Ascending aorta (tissue), 2 donors: ENCODE data around the gene RGMB. TPM values are rescaled to one million over a fixed set of nuclear protein-coding genes. Genes with fewer than 3 reads are reported as not detected.
A peak's percentile ranks its signal among the peaks of the same experiment; 100 is the strongest.

ENCODE experiments used
- DNase-seq, 2 donors: peaks; one replicate each; pipeline ENCODE4 v3.0.0-alpha.2; 2019; ENCODE audit warnings: low spot score in 2 of 2
- H3K27ac ChIP-seq, 2 donors: fragments of 200-600 bp; sonication (generic); one replicate each; pipeline ENCODE4 v1.5.1; 2016 to 2017; ENCODE audit warnings: mild to moderate bottlenecking in 1 of 2
- H3K27me3 ChIP-seq: fragments of 200-600 bp; sonication (generic); one replicate; pipeline ENCODE4 v1.5.1; 2017
- H3K36me3 ChIP-seq, 2 donors: fragments of 200-600 bp; sonication (generic); one replicate each; pipeline ENCODE4 v1.5.1; 2016
- H3K4me1 ChIP-seq, 2 donors: fragments of 200-600 bp; sonication (generic); one replicate each; pipeline ENCODE4 v1.5.1; 2016 to 2017; ENCODE audit warnings: mild to moderate bottlenecking in 1 of 2
- H3K4me3 ChIP-seq, 2 donors: fragments of 200-600 bp; sonication (generic); one replicate each; pipeline ENCODE4 v1.5.1; 2016 to 2017; ENCODE audit warnings: mild to moderate bottlenecking in 1 of 2
- H3K9me3 ChIP-seq, 2 donors: fragments of 200-600 bp; sonication (generic); one replicate each; pipeline ENCODE4 v1.5.1; 2016
- intact Hi-C: fragments of 100-400 bp; cut with DNase I; formaldehyde crosslinking; loops from one replicate; pipeline ENCODE4 v1.15.1; 2023
- total RNA-seq: library from RNA; depleted of rRNA; stranded (reverse); fragments of >200 nt; gene quantifications from one replicate; pipeline ENCODE4 v1.1.0, GENCODE V29; 2016
- TF ChIP-seq, protein P1 (sequence below), 3 experiments: fragments of 200-600 bp in 2 of 3; fragments of 450-650 bp in 1 of 3; sonication (generic) in 2 of 3; IDR thresholded peaks; one replicate each; pipeline ENCODE4 v1.5.1; 2016 to 2019; ENCODE audit warnings: antibody characterized with exemption in 3 of 3, mild to moderate bottlenecking in 1 of 3, moderate library complexity in 1 of 3

The RGMB gene, protein sequence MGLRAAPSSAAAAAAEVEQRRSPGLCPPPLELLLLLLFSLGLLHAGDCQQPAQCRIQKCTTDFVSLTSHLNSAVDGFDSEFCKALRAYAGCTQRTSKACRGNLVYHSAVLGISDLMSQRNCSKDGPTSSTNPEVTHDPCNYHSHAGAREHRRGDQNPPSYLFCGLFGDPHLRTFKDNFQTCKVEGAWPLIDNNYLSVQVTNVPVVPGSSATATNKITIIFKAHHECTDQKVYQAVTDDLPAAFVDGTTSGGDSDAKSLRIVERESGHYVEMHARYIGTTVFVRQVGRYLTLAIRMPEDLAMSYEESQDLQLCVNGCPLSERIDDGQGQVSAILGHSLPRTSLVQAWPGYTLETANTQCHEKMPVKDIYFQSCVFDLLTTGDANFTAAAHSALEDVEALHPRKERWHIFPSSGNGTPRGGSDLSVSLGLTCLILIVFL
- 20.9 TPM for total RNA-seq

DNA sequence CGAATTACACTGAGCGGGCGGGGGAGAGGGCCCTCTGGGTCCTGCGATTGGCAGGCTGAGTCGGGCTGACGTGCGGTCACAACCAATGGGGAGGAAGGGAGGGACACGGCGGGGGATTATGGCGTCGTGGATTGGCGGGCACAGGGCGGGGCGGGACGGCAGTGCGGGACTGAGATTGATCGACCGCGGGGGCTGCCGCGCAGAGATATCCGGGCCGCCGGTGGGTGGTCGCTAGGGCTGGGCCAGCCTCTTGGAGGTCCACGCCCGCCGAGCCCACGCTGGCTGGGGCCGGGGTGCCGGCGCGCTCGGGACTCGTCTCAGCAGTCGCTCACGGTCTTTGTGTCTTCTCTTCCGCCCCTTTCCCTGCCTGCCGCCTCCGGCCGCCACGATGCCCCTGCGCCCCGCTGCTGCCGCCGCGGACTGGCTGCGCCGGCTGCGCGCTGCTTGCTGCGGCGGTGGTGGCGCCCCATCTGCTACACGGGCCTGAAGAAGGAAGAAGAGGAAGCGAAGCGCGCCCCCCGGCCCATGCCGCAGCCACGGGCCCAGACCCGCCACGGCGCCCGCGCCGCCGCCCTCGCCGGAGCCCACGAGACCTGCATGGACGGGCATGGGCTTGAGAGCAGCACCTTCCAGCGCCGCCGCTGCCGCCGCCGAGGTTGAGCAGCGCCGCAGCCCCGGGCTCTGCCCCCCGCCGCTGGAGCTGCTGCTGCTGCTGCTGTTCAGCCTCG lies at the start of gene RGMB:
RGMB (plus strand) TSS at position 200 of the 728 bp plus-strand sequence; CDS start at position 608, 408 bp downstream.
- no peaks in the 10 kb centered on the region for H3K36me3 ChIP-seq
- H3K27me3 ChIP-seq: no peaks in the 10 kb centered on the region
- peak within 1 kb of the TSS; percentile 88 to 91 for H3K27ac ChIP-seq
- peaks cover 0 to 13% of the 10 kb centered on the region in 2 donors for H3K4me1 ChIP-seq
- intact Hi-C loops: loop anchor here (1.0 to 10.0 kb wide), 6 partner anchors 23 to 1966 kb away; partner anchors contain the start of genes CHD1, ERAP1, FAM174A and LNPEP
- peak within 1 kb of the TSS; percentile 67 to 94 for H3K4me3 ChIP-seq
- peak; percentile 94 to 99 for DNase-seq
- no peaks in the 10 kb centered on the region for H3K9me3 ChIP-seq
- TF ChIP-seq, protein P1, sequence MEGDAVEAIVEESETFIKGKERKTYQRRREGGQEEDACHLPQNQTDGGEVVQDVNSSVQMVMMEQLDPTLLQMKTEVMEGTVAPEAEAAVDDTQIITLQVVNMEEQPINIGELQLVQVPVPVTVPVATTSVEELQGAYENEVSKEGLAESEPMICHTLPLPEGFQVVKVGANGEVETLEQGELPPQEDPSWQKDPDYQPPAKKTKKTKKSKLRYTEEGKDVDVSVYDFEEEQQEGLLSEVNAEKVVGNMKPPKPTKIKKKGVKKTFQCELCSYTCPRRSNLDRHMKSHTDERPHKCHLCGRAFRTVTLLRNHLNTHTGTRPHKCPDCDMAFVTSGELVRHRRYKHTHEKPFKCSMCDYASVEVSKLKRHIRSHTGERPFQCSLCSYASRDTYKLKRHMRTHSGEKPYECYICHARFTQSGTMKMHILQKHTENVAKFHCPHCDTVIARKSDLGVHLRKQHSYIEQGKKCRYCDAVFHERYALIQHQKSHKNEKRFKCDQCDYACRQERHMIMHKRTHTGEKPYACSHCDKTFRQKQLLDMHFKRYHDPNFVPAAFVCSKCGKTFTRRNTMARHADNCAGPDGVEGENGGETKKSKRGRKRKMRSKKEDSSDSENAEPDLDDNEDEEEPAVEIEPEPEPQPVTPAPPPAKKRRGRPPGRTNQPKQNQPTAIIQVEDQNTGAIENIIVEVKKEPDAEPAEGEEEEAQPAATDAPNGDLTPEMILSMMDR (IDR thresholded peaks at IDR 0.05): no peak

DNA sequence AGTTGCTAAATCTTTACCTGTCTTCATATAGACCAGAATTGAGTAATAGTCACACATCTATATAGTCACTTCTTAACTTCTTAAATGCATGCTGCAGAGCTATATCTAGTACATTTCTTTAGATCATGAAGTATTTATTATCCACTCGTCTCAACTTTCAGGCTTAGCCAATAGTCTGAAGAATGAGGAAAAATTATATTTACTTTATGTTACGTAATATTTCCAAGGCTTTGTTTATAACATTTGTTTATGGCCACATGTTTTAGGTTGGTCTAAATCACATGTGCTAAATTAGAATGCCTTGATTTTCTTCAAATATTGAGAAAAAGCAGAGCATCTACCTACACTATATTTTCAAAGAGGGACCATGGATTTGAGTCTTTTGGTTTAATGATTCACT lies 47.2 kb upstream of the RGMB start:
- no peak overlapping the region for H3K27ac ChIP-seq
- no peaks in the 10 kb centered on the region for H3K4me1 ChIP-seq
- H3K4me3 ChIP-seq: no peak overlapping the region
- H3K36me3 ChIP-seq: no peaks in the 10 kb centered on the region
- DNase-seq: no peak
- no peaks in the 10 kb centered on the region for H3K27me3 ChIP-seq
- intact Hi-C loops: no loop called here
- TF ChIP-seq, protein P1 (IDR thresholded peaks at IDR 0.05): no peak
- no peaks in the 10 kb centered on the region for H3K9me3 ChIP-seq

DNA sequence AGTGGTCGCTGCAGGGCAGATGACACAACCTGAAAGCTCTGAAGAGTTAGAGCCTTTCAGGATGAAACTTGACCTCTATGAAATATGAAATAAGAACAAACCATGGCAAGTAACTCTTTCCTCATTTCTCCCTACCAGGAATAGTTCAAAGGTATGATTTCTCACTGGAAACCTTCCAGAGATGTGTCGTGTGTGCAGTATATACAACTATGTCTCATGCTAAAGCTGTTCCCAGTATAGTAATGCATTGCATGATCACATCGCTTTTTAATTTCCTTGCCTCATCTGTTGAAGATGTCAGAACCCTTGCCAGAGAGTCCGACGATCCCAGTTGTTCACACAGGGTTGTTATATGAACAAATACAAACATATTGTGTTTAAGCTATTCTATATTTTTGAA lies 45.8 kb upstream of the RGMB start:
- intact Hi-C loops: no loop called here
- Histone ChIP-seq H3K9me3 (no peaks in the 10 kb centered on the region), H3K4me3 (no peak overlapping the region), H3K27me3 (no peaks in the 10 kb centered on the region), H3K27ac (no peak overlapping the region), H3K4me1 (no peaks in the 10 kb centered on the region), H3K36me3 (no peaks in the 10 kb centered on the region)
- TF ChIP-seq, protein P1 (IDR thresholded peaks at IDR 0.05): no peak
- DNase-seq: no peak

DNA sequence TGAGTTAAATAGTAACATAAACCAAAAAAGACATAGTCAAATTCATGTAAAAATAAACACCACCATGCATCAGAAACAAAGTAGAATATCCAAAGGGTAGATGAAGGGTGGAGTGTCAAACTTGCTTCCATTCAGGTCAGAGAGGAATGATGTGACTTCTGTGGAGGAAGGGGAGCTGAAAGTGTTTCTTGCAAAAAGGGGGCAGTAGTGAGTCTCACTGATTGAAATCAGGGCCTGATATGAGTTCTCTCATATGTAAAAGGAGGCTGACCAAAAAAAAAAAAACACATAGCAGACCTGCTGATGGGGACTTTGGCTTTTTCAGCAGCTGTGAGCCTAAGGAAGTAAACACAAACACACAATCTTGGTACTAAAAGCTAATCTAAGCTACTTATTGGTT lies 38.8 kb upstream of the RGMB start:
- intact Hi-C loops: no loop called here
- Histone ChIP-seq H3K4me1 (no peaks in the 10 kb centered on the region), H3K36me3 (no peaks in the 10 kb centered on the region), H3K4me3 (no peak overlapping the region), H3K9me3 (no peaks in the 10 kb centered on the region), H3K27me3 (no peaks in the 10 kb centered on the region), H3K27ac (no peak overlapping the region)
- DNase-seq: no peak
- TF ChIP-seq, protein P1 (IDR thresholded peaks at IDR 0.05): no peak

DNA sequence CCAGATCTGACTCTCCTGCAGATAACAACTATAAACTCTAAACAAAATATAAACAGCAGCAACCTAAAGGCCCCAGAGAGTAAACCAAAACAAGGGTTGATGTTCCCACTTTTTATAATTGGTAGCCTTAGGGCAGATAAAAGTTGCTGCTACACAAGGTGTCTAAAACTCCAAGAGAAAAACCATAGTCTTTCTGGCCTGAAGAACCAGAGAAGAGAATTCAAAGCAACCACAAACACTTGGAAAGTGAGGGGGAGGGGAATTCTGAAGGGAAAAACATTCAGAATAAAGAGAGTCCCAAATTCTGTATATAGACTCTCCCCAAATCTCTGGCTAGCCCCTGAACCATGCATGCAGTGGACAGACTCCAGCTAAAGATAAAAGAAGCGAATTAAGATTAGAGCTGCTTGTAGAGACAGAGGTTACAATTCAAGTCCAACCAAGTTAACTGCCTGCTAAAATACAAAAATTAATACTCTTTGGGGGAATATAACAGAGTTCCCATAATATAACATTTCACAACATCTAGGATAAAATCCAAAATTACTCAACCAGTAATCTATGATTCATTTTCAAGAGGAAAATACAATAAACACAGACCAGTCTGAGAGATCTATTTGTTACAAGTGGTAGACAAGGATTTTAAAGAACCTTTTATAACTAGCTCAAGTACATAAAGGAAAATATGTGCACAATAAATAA lies 37.5 kb upstream of the RGMB start:
- H3K27me3 ChIP-seq: no peaks in the 10 kb centered on the region
- H3K4me3 ChIP-seq: no peak overlapping the region
- intact Hi-C loops: no loop called here
- TF ChIP-seq, protein P1 (IDR thresholded peaks at IDR 0.05): no peak
- H3K9me3 ChIP-seq: no peaks in the 10 kb centered on the region
- H3K4me1 ChIP-seq: no peaks in the 10 kb centered on the region
- no peak for DNase-seq
- no peaks in the 10 kb centered on the region for H3K36me3 ChIP-seq
- H3K27ac ChIP-seq: no peak overlapping the region
